ENCODE results near the gene MRFAP1.
A peak's percentile ranks its signal among the peaks of the same experiment; 100 is the strongest.

Gene MRFAP1

DNA sequence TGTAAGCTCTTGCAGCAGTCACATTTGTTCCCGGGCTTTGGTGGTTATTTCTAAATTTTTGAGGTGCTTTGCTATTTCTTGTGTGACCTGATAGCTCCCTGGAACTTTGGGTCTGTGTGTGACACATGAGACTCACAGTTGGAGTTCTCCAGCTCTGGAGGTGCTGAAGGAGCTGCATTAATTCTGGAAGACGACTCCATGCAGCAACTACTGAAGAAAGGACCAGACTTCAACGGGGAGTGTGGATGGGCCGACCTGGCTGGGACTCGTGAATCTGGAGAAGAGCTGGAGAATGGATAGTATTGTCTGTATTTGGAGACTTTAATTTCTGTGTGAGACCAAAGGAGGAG lies 1.5 kb downstream of the MRFAP1 start:
- peaks cover 19% of the 10 kb centered on the region for H3K36me3 ChIP-seq
- H3K27ac ChIP-seq: peak overlapping the region; percentile 97
- TF ChIP-seq, protein P1, sequence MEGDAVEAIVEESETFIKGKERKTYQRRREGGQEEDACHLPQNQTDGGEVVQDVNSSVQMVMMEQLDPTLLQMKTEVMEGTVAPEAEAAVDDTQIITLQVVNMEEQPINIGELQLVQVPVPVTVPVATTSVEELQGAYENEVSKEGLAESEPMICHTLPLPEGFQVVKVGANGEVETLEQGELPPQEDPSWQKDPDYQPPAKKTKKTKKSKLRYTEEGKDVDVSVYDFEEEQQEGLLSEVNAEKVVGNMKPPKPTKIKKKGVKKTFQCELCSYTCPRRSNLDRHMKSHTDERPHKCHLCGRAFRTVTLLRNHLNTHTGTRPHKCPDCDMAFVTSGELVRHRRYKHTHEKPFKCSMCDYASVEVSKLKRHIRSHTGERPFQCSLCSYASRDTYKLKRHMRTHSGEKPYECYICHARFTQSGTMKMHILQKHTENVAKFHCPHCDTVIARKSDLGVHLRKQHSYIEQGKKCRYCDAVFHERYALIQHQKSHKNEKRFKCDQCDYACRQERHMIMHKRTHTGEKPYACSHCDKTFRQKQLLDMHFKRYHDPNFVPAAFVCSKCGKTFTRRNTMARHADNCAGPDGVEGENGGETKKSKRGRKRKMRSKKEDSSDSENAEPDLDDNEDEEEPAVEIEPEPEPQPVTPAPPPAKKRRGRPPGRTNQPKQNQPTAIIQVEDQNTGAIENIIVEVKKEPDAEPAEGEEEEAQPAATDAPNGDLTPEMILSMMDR (IDR thresholded peaks at IDR 0.05): no peak
- no peaks in the 10 kb centered on the region for H3K27me3 ChIP-seq
- H3K4me3 ChIP-seq (ENCODE audit: low read depth in 1 of 2, low read length in 1 of 2): peak overlapping the region; percentile 73 to 80
- H3K4me1 ChIP-seq (ENCODE audit: control insufficient read depth in 1 of 2, insufficient read depth in 1 of 2, low read depth in 1 of 2, low read length in 1 of 2): peaks cover 25 to 26% of the 10 kb centered on the region in 2 experiments
- H3K9me3 ChIP-seq: no peaks in the 10 kb centered on the region

DNA sequence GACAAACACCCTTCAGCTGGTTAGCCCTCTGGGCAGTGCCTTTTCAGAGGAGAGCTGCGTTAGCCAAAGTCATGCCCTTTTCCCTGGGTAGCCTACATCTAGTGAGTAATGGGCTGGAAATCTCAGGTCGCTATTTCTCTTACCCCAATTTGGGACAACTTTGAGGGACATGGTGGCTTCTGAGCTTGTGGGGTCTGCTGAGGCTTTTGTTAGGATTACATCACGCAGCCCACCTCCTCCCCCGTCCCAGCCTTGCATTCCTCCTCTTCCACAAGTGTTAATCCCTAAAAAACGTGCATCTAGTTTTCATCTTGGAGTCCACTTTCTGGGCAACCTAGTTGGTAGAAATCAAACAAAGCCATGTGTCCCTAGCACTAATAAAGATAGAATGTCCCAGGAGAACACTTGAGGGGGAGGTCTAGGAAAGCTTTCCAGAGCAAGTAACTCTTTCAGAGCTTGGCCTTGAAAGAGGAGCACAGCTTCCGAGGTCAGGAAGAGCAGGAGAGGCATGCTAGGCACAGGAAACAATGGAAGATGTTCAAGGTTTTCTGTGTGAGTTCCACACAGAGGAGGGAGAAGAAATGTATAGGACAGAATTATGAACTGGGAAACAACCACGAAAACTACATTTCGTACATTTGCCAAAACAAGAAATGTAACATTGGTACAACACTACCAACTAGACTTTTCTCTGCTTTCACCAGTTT lies 2.8 kb downstream of the MRFAP1 start:
- H3K4me3 ChIP-seq (ENCODE audit: low read depth in 1 of 2, low read length in 1 of 2): no peak overlapping the region
- peaks cover 19% of the 10 kb centered on the region for H3K36me3 ChIP-seq
- peaks cover 25 to 26% of the 10 kb centered on the region in 2 experiments for H3K4me1 ChIP-seq (ENCODE audit: control insufficient read depth in 1 of 2, insufficient read depth in 1 of 2, low read depth in 1 of 2, low read length in 1 of 2)
- TF ChIP-seq, protein P1 (IDR thresholded peaks at IDR 0.05): no peak
- H3K27me3 ChIP-seq: no peaks in the 10 kb centered on the region
- H3K9me3 ChIP-seq: no peaks in the 10 kb centered on the region
- peak overlapping the region; percentile 13 for H3K27ac ChIP-seq

DNA sequence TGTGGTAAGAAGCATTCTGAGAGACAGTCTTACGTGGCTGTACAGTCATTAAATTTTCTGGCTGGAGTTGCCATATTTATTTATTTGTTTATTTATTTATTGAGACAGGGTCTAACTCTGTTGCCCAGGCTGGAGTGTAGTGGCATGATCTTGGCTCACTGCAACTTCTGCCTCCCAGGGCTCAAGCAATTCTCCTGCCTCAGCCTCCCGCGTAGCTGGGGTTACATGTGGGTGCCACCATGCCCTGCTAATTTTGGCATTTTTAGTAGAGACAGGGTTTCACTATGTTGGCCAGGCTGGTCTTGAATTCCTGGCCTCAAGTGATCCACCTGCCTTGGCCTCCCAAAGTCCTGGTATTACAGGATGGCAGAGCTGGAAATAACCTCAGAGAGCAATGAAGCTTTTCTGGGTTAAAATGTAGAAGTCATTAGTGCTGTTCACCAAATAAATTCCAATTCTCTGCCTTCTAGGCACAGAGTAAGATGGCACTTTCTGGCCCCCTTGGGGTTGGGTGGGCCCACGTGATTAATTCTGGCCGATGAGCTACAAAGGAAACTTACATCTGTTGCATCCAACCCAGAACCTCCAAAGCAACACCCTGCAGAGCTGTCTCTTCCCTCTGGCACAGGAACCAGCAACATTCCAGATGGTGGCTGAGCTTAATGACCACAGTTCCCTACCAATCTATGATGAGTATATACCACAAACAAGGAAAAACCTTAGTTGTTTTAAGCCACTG lies 4.5 kb downstream of the MRFAP1 start:
- H3K27me3 ChIP-seq: no peaks in the 10 kb centered on the region
- no peaks in the 10 kb centered on the region for H3K9me3 ChIP-seq
- no peak overlapping the region for H3K4me3 ChIP-seq (ENCODE audit: low read depth in 1 of 2, low read length in 1 of 2)
- TF ChIP-seq, protein P1 (IDR thresholded peaks at IDR 0.05): no peak
- peaks cover 19% of the 10 kb centered on the region for H3K36me3 ChIP-seq
- peaks cover 23% of the 10 kb centered on the region in 2 experiments for H3K4me1 ChIP-seq (ENCODE audit: control insufficient read depth in 1 of 2, insufficient read depth in 1 of 2, low read depth in 1 of 2, low read length in 1 of 2)
- no peak overlapping the region for H3K27ac ChIP-seq

DNA sequence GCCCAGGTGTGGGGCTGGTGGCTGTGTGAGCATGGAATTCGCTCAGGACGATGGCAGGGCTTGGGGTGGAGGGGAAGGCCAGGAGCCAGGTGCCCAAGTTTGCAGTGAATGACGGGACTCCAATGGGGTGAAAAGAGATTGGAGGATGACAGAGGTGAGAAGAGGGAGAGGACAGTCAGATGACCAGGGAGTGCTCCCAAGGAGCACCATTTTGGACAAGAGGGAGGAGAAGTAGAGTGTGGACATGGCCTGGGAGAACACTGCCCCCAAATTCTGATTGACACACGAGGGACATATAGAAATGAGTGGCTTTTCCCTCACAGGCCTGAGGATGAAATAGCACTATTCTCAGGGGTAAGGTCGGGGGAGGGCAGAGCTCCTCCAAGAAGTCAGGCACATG lies 6.7 kb downstream of the MRFAP1 start:
- peaks cover 10 to 12% of the 10 kb centered on the region in 2 experiments for H3K4me1 ChIP-seq (ENCODE audit: control insufficient read depth in 1 of 2, insufficient read depth in 1 of 2, low read depth in 1 of 2, low read length in 1 of 2)
- no peaks in the 10 kb centered on the region for H3K9me3 ChIP-seq
- TF ChIP-seq, protein P1 (IDR thresholded peaks at IDR 0.05): no peak
- no peaks in the 10 kb centered on the region for H3K27me3 ChIP-seq
- H3K27ac ChIP-seq: no peak overlapping the region
- H3K4me3 ChIP-seq (ENCODE audit: low read depth in 1 of 2, low read length in 1 of 2): no peak overlapping the region
- H3K36me3 ChIP-seq: peaks cover 16% of the 10 kb centered on the region

DNA sequence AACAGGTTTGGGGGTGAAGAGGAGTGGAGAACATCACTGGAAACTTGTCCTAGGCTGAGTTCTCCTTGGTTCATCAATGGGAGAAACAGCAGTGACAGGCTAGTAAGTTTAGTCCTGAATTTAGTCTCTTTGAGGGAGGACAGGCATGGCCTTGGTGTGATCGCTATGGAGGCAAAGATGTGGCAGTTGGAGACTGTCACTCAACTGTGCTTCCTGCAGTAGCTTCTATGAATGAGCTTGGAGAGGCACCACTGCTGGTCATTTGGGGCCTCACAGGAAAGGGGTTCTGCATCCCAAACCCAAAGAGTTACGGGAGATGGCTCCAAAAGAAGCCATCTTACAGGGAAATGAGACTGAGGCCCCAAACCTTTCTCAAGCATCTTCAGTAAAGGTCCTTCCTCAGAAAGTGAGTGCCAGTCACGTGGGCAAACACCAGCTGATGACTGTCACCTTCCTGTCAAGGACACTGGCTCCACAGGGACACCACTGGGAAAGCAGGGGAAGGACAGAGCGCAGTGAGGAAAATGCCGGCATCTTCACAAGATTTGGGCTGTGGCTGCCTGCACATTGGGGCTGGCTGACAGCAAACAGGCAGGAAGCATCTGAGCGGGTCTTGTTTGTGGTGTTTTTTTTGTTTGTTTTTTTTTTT lies 7.2 kb downstream of the MRFAP1 start:
- peaks cover 10% of the 10 kb centered on the region for H3K36me3 ChIP-seq

More for the DNA sequence above, 7.2 kb downstream of the MRFAP1 start:
- no peak overlapping the region for H3K27ac ChIP-seq
- peaks cover 5 to 6% of the 10 kb centered on the region in 2 experiments for H3K4me1 ChIP-seq (ENCODE audit: control insufficient read depth in 1 of 2, insufficient read depth in 1 of 2, low read depth in 1 of 2, low read length in 1 of 2)
- no peaks in the 10 kb centered on the region for H3K27me3 ChIP-seq
- TF ChIP-seq, protein P1 (IDR thresholded peaks at IDR 0.05): no peak
- H3K4me3 ChIP-seq (ENCODE audit: low read depth in 1 of 2, low read length in 1 of 2): no peak overlapping the region
- H3K9me3 ChIP-seq: no peaks in the 10 kb centered on the region

All from neutrophil (primary cell).